Tibial nerve (tissue), 4 donors: ENCODE measurements around the gene BHLHE41. TPM values are rescaled to one million over a fixed set of nuclear protein-coding genes. Genes with fewer than 3 reads are reported as not detected.

Experiments
- DNase-seq, 2 donors: peaks; one replicate each; pipeline ENCODE4 v3.0.0-alpha.2; 2019; ENCODE audit warnings: low spot score in 2 of 2
- H3K27ac ChIP-seq, 4 donors: fragments of 200-600 bp; sonication (generic) in 3 of 4; one replicate each; pipeline ENCODE4 v1.5.1; 2017 to 2019; ENCODE audit warnings: mild to moderate bottlenecking in 1 of 4
- H3K27me3 ChIP-seq, 2 donors: fragments of 200-600 bp; sonication (generic) in 1 of 2; one replicate each; pipeline versions ENCODE4 v1.5.1 to v1.6.0; 2017 to 2019
- H3K36me3 ChIP-seq, 3 donors: fragments of 200-600 bp; sonication (generic); one replicate each; pipeline ENCODE4 v1.5.1; 2018 to 2019
- H3K4me1 ChIP-seq, 4 donors: fragments of 200-600 bp; sonication (generic) in 3 of 4; one replicate each; pipeline ENCODE4 v1.5.1; 2017 to 2019
- H3K4me3 ChIP-seq, 4 donors: fragments of 200-600 bp; sonication (generic) in 3 of 4; one replicate each; pipeline ENCODE4 v1.5.1; 2017 to 2019; ENCODE audit warnings: mild to moderate bottlenecking in 1 of 4, moderate library complexity in 1 of 4
- H3K9me3 ChIP-seq, 4 donors: fragments of 200-600 bp; sonication (generic) in 3 of 4; one replicate each; pipeline ENCODE4 v1.5.1; 2017 to 2019
- EP300 ChIP-seq, 2 donors: sonication (generic); formaldehyde crosslinking; IDR thresholded peaks; one replicate each; pipeline ENCODE4 v1.6.1; 2017; ENCODE audit warnings: antibody characterized with exemption in 2 of 2, mild to moderate bottlenecking in 1 of 2
- POLR2A ChIP-seq, 2 donors: fragments of 450-650 bp; IDR thresholded peaks; one replicate each; pipeline ENCODE4 v1.6.1; 2017; ENCODE audit warnings: antibody characterized with exemption in 2 of 2, mild to moderate bottlenecking in 2 of 2, moderate library complexity in 2 of 2
- WGBS, 2 donors: methylation state at CpG; one replicate each; pipeline ENCODE4 v1.1.5; 2018; 5-methylcytosine and 5-hydroxymethylcytosine counted together
- total RNA-seq, 4 donors: library from RNA; depleted of rRNA; stranded (reverse); fragments of >200 nt; gene quantifications; one replicate each; pipeline ENCODE4 v1.1.0, GENCODE V29; 2016
- TF ChIP-seq, protein P1 (sequence below), 5 experiments: fragments of 200-600 bp in 3 of 5; fragments of 450-650 bp in 2 of 5; sonication (generic) in 3 of 5; IDR thresholded peaks; one replicate each; pipeline ENCODE4 v1.5.1; 2016 to 2019; ENCODE audit warnings: antibody characterized with exemption in 5 of 5, mild to moderate bottlenecking in 3 of 5, moderate library complexity in 2 of 5

BHLHE41 gene
- total RNA-seq, 4 donors from 2014 or later, result 6.5 to 12.7 (median 9.9) TPM

DNA sequence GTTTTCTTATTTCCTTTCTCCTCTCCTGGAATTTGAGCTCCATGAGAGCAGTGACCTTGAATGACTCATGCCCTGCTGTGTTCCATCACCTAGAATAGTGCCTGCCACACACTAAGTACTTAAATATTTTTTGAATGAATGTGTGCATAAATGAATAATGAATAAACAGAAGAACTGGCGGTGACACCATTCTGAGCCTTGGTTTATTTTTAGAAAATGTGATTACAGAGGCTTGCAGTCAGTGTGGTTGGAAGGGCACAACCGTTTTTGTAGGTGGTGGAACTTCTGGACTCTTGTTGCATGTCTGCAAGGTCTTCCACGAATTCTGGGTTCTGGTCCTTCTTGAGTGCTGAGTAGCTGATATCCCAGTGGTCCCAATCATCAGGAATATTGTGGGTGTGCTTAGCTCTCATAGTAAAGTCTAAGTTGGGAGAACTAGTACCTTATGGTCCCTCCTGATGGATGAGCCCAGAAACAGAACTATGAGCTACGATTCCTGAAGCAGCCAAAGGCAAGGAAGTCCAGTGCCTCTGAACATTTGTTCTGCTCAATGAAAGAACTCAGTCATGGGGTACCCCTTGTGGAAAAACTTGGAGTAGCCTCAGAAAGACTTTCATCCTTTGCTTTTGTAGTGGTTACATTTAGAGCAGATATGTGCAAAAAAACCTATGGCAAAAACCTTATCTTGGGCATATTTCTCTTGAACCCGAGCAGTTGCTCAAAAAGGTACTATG lies 28.8 kb upstream of the BHLHE41 start:
- Histone ChIP-seq H3K27ac (no peak overlapping the region), H3K9me3 (no peaks in the 10 kb centered on the region), H3K4me3 (no peak overlapping the region), H3K36me3 (no peaks in the 10 kb centered on the region), H3K27me3 (no peaks in the 10 kb centered on the region), H3K4me1 (peaks cover 0 to 29% (median 11%) of the 10 kb centered on the region in 4 donors)
- 48 to 63% methylated on average over 5 of the region's 5 CpGs for WGBS, 2 donors
- no peak for DNase-seq
- TF ChIP-seq, protein P1, sequence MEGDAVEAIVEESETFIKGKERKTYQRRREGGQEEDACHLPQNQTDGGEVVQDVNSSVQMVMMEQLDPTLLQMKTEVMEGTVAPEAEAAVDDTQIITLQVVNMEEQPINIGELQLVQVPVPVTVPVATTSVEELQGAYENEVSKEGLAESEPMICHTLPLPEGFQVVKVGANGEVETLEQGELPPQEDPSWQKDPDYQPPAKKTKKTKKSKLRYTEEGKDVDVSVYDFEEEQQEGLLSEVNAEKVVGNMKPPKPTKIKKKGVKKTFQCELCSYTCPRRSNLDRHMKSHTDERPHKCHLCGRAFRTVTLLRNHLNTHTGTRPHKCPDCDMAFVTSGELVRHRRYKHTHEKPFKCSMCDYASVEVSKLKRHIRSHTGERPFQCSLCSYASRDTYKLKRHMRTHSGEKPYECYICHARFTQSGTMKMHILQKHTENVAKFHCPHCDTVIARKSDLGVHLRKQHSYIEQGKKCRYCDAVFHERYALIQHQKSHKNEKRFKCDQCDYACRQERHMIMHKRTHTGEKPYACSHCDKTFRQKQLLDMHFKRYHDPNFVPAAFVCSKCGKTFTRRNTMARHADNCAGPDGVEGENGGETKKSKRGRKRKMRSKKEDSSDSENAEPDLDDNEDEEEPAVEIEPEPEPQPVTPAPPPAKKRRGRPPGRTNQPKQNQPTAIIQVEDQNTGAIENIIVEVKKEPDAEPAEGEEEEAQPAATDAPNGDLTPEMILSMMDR (IDR thresholded peaks at IDR 0.05), result no peak
- TF ChIP-seq POLR2A (IDR thresholded peaks at IDR 0.05), result no peak
- TF ChIP-seq EP300 (IDR thresholded peaks at IDR 0.05), result no peak

DNA sequence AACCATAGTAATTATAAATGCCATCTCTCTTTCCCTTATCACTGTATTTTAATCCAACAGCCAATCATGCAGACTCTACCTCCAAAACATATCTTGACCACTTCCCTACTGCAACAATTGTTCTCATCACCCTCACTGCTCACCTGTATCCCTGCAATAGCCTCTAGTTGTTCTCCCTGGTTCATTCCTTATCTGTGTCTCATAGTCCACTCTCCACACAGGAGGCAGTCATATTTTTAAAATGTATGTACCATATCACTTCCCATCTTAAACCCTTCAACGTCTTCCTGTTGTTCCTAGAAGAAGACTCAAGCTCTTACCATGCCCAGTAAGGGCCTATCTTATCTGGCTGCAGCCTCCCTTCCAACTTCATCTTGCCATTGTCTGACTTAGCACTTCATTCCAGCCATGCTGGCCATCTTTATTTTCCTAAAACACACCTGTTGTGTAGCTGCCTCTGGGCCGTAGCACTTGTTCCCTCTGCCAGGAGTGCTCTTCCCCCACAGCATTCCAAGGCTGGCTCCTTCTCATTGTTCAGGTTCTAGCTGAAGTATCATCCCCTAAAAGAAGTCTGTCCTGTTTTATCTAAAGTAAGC lies 27.8 kb upstream of the BHLHE41 start:
- H3K27ac ChIP-seq, result no peak overlapping the region
- DNase-seq, result no peak
- no peaks in the 10 kb centered on the region for H3K27me3 ChIP-seq
- TF ChIP-seq, protein P1 (IDR thresholded peaks at IDR 0.05), result no peak
- no peak for TF ChIP-seq POLR2A (IDR thresholded peaks at IDR 0.05)
- TF ChIP-seq EP300 (IDR thresholded peaks at IDR 0.05), result no peak
- no peak overlapping the region for H3K4me3 ChIP-seq
- 95% methylated on average over 2 of the region's 2 CpGs for WGBS, 2 donors
- H3K4me1 ChIP-seq, result peaks cover 0 to 29% (median 11%) of the 10 kb centered on the region in 4 donors
- H3K36me3 ChIP-seq, result no peaks in the 10 kb centered on the region
- H3K9me3 ChIP-seq, result no peaks in the 10 kb centered on the region

DNA sequence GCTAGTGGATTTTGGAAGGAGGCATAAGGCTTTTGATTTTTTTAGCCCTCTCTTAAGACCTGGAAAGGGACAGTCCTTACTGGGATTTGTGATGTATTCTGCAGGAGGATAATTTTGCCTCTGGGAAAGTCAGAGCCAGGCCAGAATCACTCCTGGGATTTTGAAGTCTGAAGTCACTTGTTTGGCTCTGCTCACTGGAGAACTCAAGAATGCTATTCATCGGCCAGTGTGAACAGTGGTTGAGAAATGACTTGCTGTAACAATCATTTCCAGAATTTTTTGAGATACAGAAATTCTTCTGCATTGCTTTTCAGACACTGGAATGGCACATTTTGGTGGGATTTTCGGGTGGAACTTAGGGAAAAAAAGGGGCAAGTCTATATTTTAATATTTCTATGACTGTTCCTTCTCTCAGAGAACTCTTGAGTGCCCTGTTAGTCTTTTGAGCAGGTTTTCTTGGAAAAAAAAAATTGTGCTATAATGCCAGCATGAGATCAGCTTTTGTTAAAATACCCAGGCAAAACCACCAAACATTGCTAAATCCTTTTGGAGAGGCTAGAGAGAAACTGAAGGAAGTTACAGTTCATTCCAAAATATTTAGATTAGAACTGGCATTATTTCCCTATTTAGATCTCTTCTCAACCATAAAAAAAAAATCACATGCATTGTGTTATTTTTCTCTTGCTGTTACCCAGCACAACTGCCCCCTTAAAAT lies 26.1 kb upstream of the BHLHE41 start:
- peak in 1 of 2 donors; percentile 8 for DNase-seq
- H3K36me3 ChIP-seq, result no peaks in the 10 kb centered on the region
- H3K27ac ChIP-seq, result peak overlapping the region in 2 of 4 donors; percentile 66 to 72
- no peaks in the 10 kb centered on the region for H3K9me3 ChIP-seq
- H3K4me1 ChIP-seq, result peaks cover 0 to 29% (median 9%) of the 10 kb centered on the region in 4 donors
- WGBS, 2 donors, result 17 to 31% methylated on average over 2 of the region's 2 CpGs
- TF ChIP-seq, protein P1 (IDR thresholded peaks at IDR 0.05), result no peak
- TF ChIP-seq POLR2A (IDR thresholded peaks at IDR 0.05) (no peak), EP300 (IDR thresholded peaks at IDR 0.05) (peak in 1 of 2 donors; percentile 3)
- H3K4me3 ChIP-seq, result no peak overlapping the region
- no peaks in the 10 kb centered on the region for H3K27me3 ChIP-seq

DNA sequence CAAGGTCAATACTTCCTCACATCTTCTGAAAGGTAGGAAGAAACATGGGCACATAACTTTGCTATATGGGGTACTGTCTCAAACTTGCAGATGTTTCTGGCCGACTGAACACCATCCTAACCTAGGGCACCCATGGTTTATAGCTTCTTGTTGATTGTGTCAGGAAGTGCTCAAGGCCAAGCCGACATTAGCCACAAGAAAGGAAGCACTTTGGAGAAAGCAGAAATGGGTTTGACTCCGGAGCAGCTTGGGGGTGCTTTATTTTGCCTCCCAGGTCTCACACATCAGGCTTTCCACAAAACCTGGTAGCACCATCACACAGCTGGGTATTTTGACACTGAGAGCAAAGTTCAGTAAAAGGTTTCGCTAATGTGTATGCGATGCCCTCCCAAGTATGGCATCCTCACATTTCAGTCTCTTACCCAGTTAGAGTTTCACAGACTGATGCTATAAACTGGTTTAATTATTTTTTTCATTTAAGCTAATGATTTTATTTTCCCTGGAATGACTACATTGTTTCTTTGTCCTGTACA lies 25.2 kb upstream of the BHLHE41 start:
- Histone ChIP-seq H3K9me3 (no peaks in the 10 kb centered on the region), H3K4me3 (no peak overlapping the region), H3K4me1 (peaks cover 0 to 29% (median 6%) of the 10 kb centered on the region in 4 donors), H3K36me3 (no peaks in the 10 kb centered on the region), H3K27me3 (no peaks in the 10 kb centered on the region), H3K27ac (peak overlapping the region in 2 of 4 donors; percentile 66 to 72)
- WGBS, 2 donors, result 64 to 69% methylated on average over 5 of the region's 5 CpGs
- DNase-seq, result no peak
- no peak for TF ChIP-seq POLR2A (IDR thresholded peaks at IDR 0.05)
- TF ChIP-seq, protein P1 (IDR thresholded peaks at IDR 0.05), result no peak
- TF ChIP-seq EP300 (IDR thresholded peaks at IDR 0.05), result no peak
